AG08396 (cell line): Measurements from ENCODE around the gene FADS3.

Experiments used
- DNase-seq: peaks from one replicate; pipeline ENCODE4 v3.0.0; 2012; ENCODE audit warnings: low spot score, mixed read lengths

The FADS3 gene

GRCh38 chr11:61855939-61856680 lies 35.2 kb downstream of the FADS3 start:
- no peak for DNase-seq

- no peak for DNase-seq
These were observed 36.2 kb downstream of the FADS3 start for GRCh38 chr11:61854966-61855714.

- no peak for DNase-seq
These were observed 37.0 kb downstream of the FADS3 start for GRCh38 chr11:61854206-61854895.

- no peak for DNase-seq
These were observed 37.6 kb downstream of the FADS3 start for GRCh38 chr11:61853698-61854169.

GRCh38 chr11:61851900-61852295 lies 39.4 kb downstream of the FADS3 start:
- no peak for DNase-seq

GRCh38 chr11:61851113-61851899 lies 40.0 kb downstream of the FADS3 start:
- no peak for DNase-seq

GRCh38 chr11:61850687-61851086 lies 40.7 kb downstream of the FADS3 start:
- DNase-seq: no peak

GRCh38 chr11:61848631-61849030 lies 42.7 kb downstream of the FADS3 start:
- DNase-seq: no peak

- no peak for DNase-seq
These were observed 43.3 kb downstream of the FADS3 start for GRCh38 chr11:61847914-61848581.

- DNase-seq: no peak
These were observed 44.9 kb downstream of the FADS3 start for GRCh38 chr11:61846362-61847020.

- no peak for DNase-seq
These were observed 46.3 kb downstream of the FADS3 start for GRCh38 chr11:61844909-61845565.

- DNase-seq: no peak
These were observed 48.9 kb downstream of the FADS3 start for GRCh38 chr11:61842528-61842820.

GRCh38 chr11:61841636-61842527 lies 49.5 kb downstream of the FADS3 start:
- no peak for DNase-seq

- no peak for DNase-seq
These were observed 51.0 kb downstream of the FADS3 start for GRCh38 chr11:61840371-61840770.

GRCh38 chr11:61839742-61840141 lies 51.6 kb downstream of the FADS3 start:
- DNase-seq: no peak

GRCh38 chr11:61838921-61839320 lies 52.4 kb downstream of the FADS3 start:
- no peak for DNase-seq

- DNase-seq: no peak
These were observed 52.8 kb downstream of the FADS3 start for GRCh38 chr11:61838501-61838900.

- DNase-seq: no peak
These were observed 53.8 kb downstream of the FADS3 start for GRCh38 chr11:61837411-61838005.

- DNase-seq: no peak
These were observed 55.2 kb downstream of the FADS3 start for GRCh38 chr11:61836193-61836592.
